OCI-LY1 (cell line): ENCODE data around the gene SH3BGRL3.

Experiments
- H2AFZ ChIP-seq: fragments of 200-600 bp; sonication (generic), shearing (Covaris generic); 2 replicates; pipeline ENCODE4 v1.6.0; 2014; ENCODE audit warnings: antibody characterized with exemption, mild to moderate bottlenecking, low read length
- H3F3A ChIP-seq: fragments of 200-600 bp; sonication (generic), shearing (Covaris generic); 2 replicates; pipeline ENCODE4 v1.6.0; 2014; ENCODE audit warnings: mild to moderate bottlenecking, antibody characterized with exemption, low read length, moderate library complexity; ENCODE audit not compliant: insufficient read depth
- H3K27ac ChIP-seq: fragments of 200-600 bp; sonication (generic); 2 replicates; pipeline ENCODE4 v1.5.1; 2014; ENCODE audit warnings: low read length, mixed run types, mild to moderate bottlenecking, low read depth; ENCODE audit not compliant: poor library complexity, severe bottlenecking
- H3K27me3 ChIP-seq: fragments of 200-600 bp; sonication (generic); 2 replicates; pipeline ENCODE4 v1.6.0; 2014; ENCODE audit warnings: antibody characterized with exemption, mild to moderate bottlenecking, low read length, moderate library complexity; ENCODE audit not compliant: insufficient read depth
- H3K36me3 ChIP-seq: fragments of 200-600 bp; sonication (generic); 2 replicates; pipeline ENCODE4 v1.6.1; 2014; ENCODE audit warnings: mild to moderate bottlenecking, antibody characterized with exemption, low read length, moderate library complexity, mixed read lengths; ENCODE audit not compliant: insufficient read depth
- H3K4me1 ChIP-seq: fragments of 200-600 bp; sonication (generic); 2 replicates; pipeline ENCODE4 v1.5.1; 2014; ENCODE audit warnings: mild to moderate bottlenecking, low read length, moderate library complexity; ENCODE audit not compliant: insufficient read depth, severe bottlenecking
- H3K4me2 ChIP-seq: fragments of 200-600 bp; sonication (generic), shearing (Covaris generic); 2 replicates; pipeline ENCODE4 v1.6.1; 2014; ENCODE audit warnings: low read length
- H3K4me3 ChIP-seq: fragments of 200-600 bp; sonication (generic); 2 replicates; pipeline ENCODE4 v1.5.1; 2014; ENCODE audit warnings: low read length, low read depth, mild to moderate bottlenecking, mixed read lengths; ENCODE audit not compliant: poor library complexity, severe bottlenecking
- H3K79me2 ChIP-seq: fragments of 200-600 bp; shearing (Covaris generic); 2 replicates; pipeline ENCODE4 v1.6.1; 2016; ENCODE audit warnings: mixed run types, low read length, mixed read lengths; ENCODE audit not compliant: insufficient read depth
- H3K9ac ChIP-seq: fragments of 200-600 bp; sonication (generic), shearing (Covaris generic); 2 replicates; pipeline ENCODE4 v1.6.1; 2014; ENCODE audit warnings: mild to moderate bottlenecking, low read length, mixed read lengths
- H3K9me2 ChIP-seq: fragments of 200-600 bp; sonication (generic), shearing (Covaris generic); 2 replicates; pipeline ENCODE4 v1.6.1; 2014; ENCODE audit warnings: low read depth, mild to moderate bottlenecking, low read length, mixed read lengths
- H3K9me3 ChIP-seq: fragments of 200-600 bp; shearing (Covaris generic); 2 replicates; pipeline ENCODE4 v1.6.1; 2014; ENCODE audit warnings: low read length, mixed read lengths
- H4K20me1 ChIP-seq: fragments of 200-600 bp; sonication (generic), shearing (Covaris generic); 2 replicates; pipeline ENCODE4 v1.6.0; 2016; ENCODE audit warnings: mild to moderate bottlenecking, low read length; ENCODE audit not compliant: insufficient read depth
- CTCF ChIP-seq: fragments of 200-600 bp; sonication (generic), shearing (Covaris generic); IDR thresholded peaks from 2 replicates; pipeline ENCODE4 v1.5.1; 2017; ENCODE audit warnings: mild to moderate bottlenecking, antibody characterized with exemption, low read length, moderate library complexity, mixed read lengths
- EZH2 ChIP-seq: fragments of 200-600 bp; sonication (generic), shearing (Covaris generic); IDR thresholded peaks from 2 replicates; pipeline ENCODE4 v1.8.0; 2017; ENCODE audit warnings: borderline replicate concordance, mixed run types, mild to moderate bottlenecking, antibody characterized with exemption, low read length, moderate library complexity, mixed read lengths

The SH3BGRL3 gene

GRCh38 chr1:26252718-26253117, 27.2 kb upstream of the SH3BGRL3 start:
- H3K9ac ChIP-seq, result no peak overlapping the region
- H3K36me3 ChIP-seq, result peaks cover 52% of the 10 kb centered on the region
- H3K79me2 ChIP-seq, result peaks cover 3% of the 10 kb centered on the region; the same call in 1 of the 2 replicates
- H3K27me3 ChIP-seq, result no peaks in the 10 kb centered on the region
- peaks cover 10% of the 10 kb centered on the region for H3K4me1 ChIP-seq
- no peaks in the 10 kb centered on the region for H3K9me3 ChIP-seq
- no peaks in the 10 kb centered on the region for H3F3A ChIP-seq
- TF ChIP-seq CTCF, result no peak
- TF ChIP-seq EZH2, result no peak
- H3K4me3 ChIP-seq, result no peak overlapping the region
- no peak overlapping the region for H2AFZ ChIP-seq
- no peak overlapping the region for H3K27ac ChIP-seq
- H4K20me1 ChIP-seq, result no peaks in the 10 kb centered on the region
- H3K9me2 ChIP-seq, result no peaks in the 10 kb centered on the region
- H3K4me2 ChIP-seq, result no peak overlapping the region

- Histone ChIP-seq H3K36me3 (peaks cover 60% of the 10 kb centered on the region), H3K9me2 (no peaks in the 10 kb centered on the region), H3K4me1 (peaks cover 13% of the 10 kb centered on the region), H2AFZ (no peak overlapping the region), H3F3A (no peaks in the 10 kb centered on the region), H4K20me1 (no peaks in the 10 kb centered on the region), H3K4me3 (no peak overlapping the region), H3K4me2 (no peak overlapping the region), H3K79me2 (peaks cover 3% of the 10 kb centered on the region; the same call in 1 of the 2 replicates), H3K27me3 (no peaks in the 10 kb centered on the region), H3K9me3 (no peaks in the 10 kb centered on the region), H3K27ac (no peak overlapping the region), H3K9ac (no peak overlapping the region)
- TF ChIP-seq EZH2, result no peak
- no peak for TF ChIP-seq CTCF
Measured at GRCh38 chr1:26254404-26254803, 25.5 kb upstream of the SH3BGRL3 start.

GRCh38 chr1:26257222-26257621, 22.7 kb upstream of the SH3BGRL3 start:
- H3K27ac ChIP-seq, result no peak overlapping the region
- H3K4me1 ChIP-seq, result peaks cover 14% of the 10 kb centered on the region

More at GRCh38 chr1:26257222-26257621, 22.7 kb upstream of the SH3BGRL3 start:
- Histone ChIP-seq H3K79me2 (no peaks in the 10 kb centered on the region), H4K20me1 (no peaks in the 10 kb centered on the region), H3K4me3 (no peak overlapping the region), H3K9me2 (no peaks in the 10 kb centered on the region), H3K4me2 (no peak overlapping the region), H2AFZ (no peak overlapping the region), H3F3A (no peaks in the 10 kb centered on the region), H3K9ac (no peak overlapping the region), H3K9me3 (no peaks in the 10 kb centered on the region), H3K36me3 (peaks cover 73% of the 10 kb centered on the region), H3K27me3 (no peaks in the 10 kb centered on the region)
- TF ChIP-seq EZH2 (no peak), CTCF (no peak)
